Fibroblast of lung (primary cell): ENCODE measurements around the gene TSPAN18. TPM values are rescaled to one million over a fixed set of nuclear protein-coding genes. Genes with fewer than 3 reads are reported as not detected.

Experiments used
- DNase-seq, 2 donors: peaks; one replicate each; pipeline versions ENCODE4 v3.0.0 to v3.0.0-alpha.2; 2010; ENCODE audit warnings: low read depth in 2 of 2
- H2AFZ ChIP-seq: 2 replicates; pipeline ENCODE4 v1.5.1; 2012; ENCODE audit warnings: low read length, control low read depth, inconsistent platforms
- H3K27ac ChIP-seq: 2 replicates; pipeline ENCODE4 v1.5.1; 2011; ENCODE audit warnings: low read length, control low read depth; ENCODE audit not compliant: insufficient read depth
- H3K27me3 ChIP-seq: 2 replicates; pipeline ENCODE4 v1.5.1; 2011; ENCODE audit warnings: mild to moderate bottlenecking, low read length; ENCODE audit not compliant: control insufficient read depth, insufficient read depth
- H3K36me3 ChIP-seq: 2 replicates; pipeline ENCODE4 v1.5.1; 2011; ENCODE audit warnings: low read length; ENCODE audit not compliant: control insufficient read depth, insufficient read depth
- H3K4me1 ChIP-seq: 2 replicates; pipeline ENCODE4 v1.5.1; 2011; ENCODE audit warnings: low read length; ENCODE audit not compliant: control insufficient read depth, insufficient read depth; ENCODE audit errors: extremely low read depth
- H3K4me2 ChIP-seq: 2 replicates; pipeline ENCODE4 v1.5.1; 2011; ENCODE audit warnings: low read length, control low read depth; ENCODE audit not compliant: insufficient read depth; ENCODE audit errors: extremely low read depth
- H3K4me3 ChIP-seq, 4 experiments: fragments of 200-600 bp in 1 of 4; sonication (generic) in 1 of 4; replicated peaks in 1 of 4; 2 replicates each; pipeline ENCODE4 v1.5.1; 2011 to 2016; ENCODE audit warnings: low read length in 4 of 4, low read depth in 3 of 4, mild to moderate bottlenecking in 3 of 4, control low read depth in 2 of 4, inconsistent platforms in 1 of 4, mixed read lengths in 1 of 4; ENCODE audit not compliant: insufficient read depth in 1 of 4; ENCODE audit errors: control extremely low read depth in 1 of 4
- H3K79me2 ChIP-seq: 2 replicates; pipeline ENCODE4 v1.5.1; 2012; ENCODE audit warnings: mild to moderate bottlenecking, low read length, inconsistent platforms; ENCODE audit not compliant: control insufficient read depth, insufficient read depth
- H3K9ac ChIP-seq: 2 replicates; pipeline ENCODE4 v1.5.1; 2011; ENCODE audit warnings: mild to moderate bottlenecking, low read length, control low read depth; ENCODE audit not compliant: insufficient read depth
- H3K9me3 ChIP-seq: 2 replicates; pipeline ENCODE4 v1.5.1; 2012; ENCODE audit warnings: low read depth, low read length; ENCODE audit not compliant: control insufficient read depth, insufficient read depth
- H4K20me1 ChIP-seq: 2 replicates; pipeline ENCODE4 v1.5.1; 2011; ENCODE audit warnings: low read length; ENCODE audit not compliant: control insufficient read depth, insufficient read depth; ENCODE audit errors: extremely low read depth
- CTCF ChIP-seq, 2 donors: IDR thresholded peaks in 1 of 2; conservative IDR thresholded peaks in 1 of 2; 1 replicate in 1 of 2; 2 replicates in 1 of 2; pipeline ENCODE4 v1.5.1; 2011 to 2012; ENCODE audit warnings: low read length in 2 of 2, control low read depth in 1 of 2, inconsistent platforms in 1 of 2, low read depth in 1 of 2, mild to moderate bottlenecking in 1 of 2
- EZH2 ChIP-seq: IDR thresholded peaks from 2 replicates; pipeline ENCODE4 v1.5.1; 2012; ENCODE audit warnings: low read length, control low read depth, mild to moderate bottlenecking; ENCODE audit errors: missing control alignments
- polyA plus RNA-seq, 2 donors: library from polyadenylated mRNA; depleted of rRNA in 1 of 2; stranded (reverse) in 1 of 2; unstranded in 1 of 2; fragments of >200 nt; gene quantifications; 2 replicates each; pipeline ENCODE4 v1.2.1, GENCODE V29; 2011 to 2012; ENCODE audit warnings: missing spikeins in 1 of 2
- total RNA-seq: library from RNA; depleted of rRNA; stranded (reverse); fragments of >200 nt; gene quantifications from 2 replicates; pipeline ENCODE4 v1.2.1, GENCODE V29; 2014

The TSPAN18 gene
- total and polyA plus RNA-seq, 2 donors (not counting 1 experiment from before 2014, with no cell fraction given): 0.15 TPM; not detected in 1

DNA sequence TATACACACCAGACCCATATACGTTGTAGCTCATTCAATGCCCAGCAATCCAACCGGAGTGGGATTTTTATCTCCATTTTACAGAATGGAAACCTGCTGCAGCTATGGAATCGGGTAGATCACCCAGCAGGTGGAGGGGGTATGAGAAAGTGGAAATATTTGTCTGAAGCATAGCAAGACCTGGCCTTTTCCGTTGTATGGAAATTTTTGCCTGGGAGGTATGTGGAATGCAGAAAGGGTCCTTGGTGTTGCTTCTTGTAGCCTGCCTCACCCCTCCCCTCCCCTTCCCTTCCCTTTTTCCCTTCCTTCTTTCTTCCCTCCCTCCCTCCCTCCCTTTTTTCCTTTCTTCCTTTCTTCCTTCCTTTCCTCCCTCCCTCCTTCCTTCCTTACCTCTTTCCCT lies 15.2 kb downstream of the TSPAN18 start:
- no peak overlapping the region for H3K9ac ChIP-seq
- no peak overlapping the region for H3K4me2 ChIP-seq
- H2AFZ ChIP-seq: no peak overlapping the region
- H3K9me3 ChIP-seq: no peaks in the 10 kb centered on the region
- H3K36me3 ChIP-seq: no peaks in the 10 kb centered on the region
- peaks cover 22% of the 10 kb centered on the region for H3K27me3 ChIP-seq
- H3K4me1 ChIP-seq: no peaks in the 10 kb centered on the region
- H3K79me2 ChIP-seq: no peaks in the 10 kb centered on the region
- H3K4me3 ChIP-seq: no peak overlapping the region
- no peak overlapping the region for H3K27ac ChIP-seq
- no peaks in the 10 kb centered on the region for H4K20me1 ChIP-seq
- DNase-seq: no peak
- TF ChIP-seq CTCF (conservative IDR thresholded peaks at IDR 0.05 in 1 of 2, IDR thresholded peaks at IDR 0.05 in 1 of 2; ENCODE audit: low read depth in 1 of 2, low read length in 2 of 2) (no peak), EZH2 (no peak)

GRCh38 chr11:44742508-44743246 lies 15.9 kb downstream of the TSPAN18 start:
- Histone ChIP-seq H3K4me1 (no peaks in the 10 kb centered on the region), H3K36me3 (no peaks in the 10 kb centered on the region), H4K20me1 (no peaks in the 10 kb centered on the region), H3K27ac (no peak overlapping the region), H2AFZ (no peak overlapping the region), H3K4me2 (no peak overlapping the region), H3K79me2 (no peaks in the 10 kb centered on the region), H3K9me3 (no peaks in the 10 kb centered on the region), H3K9ac (no peak overlapping the region), H3K27me3 (peaks cover 20% of the 10 kb centered on the region), H3K4me3 (no peak overlapping the region)
- TF ChIP-seq EZH2: no peak
- no peak for TF ChIP-seq CTCF (conservative IDR thresholded peaks at IDR 0.05 in 1 of 2, IDR thresholded peaks at IDR 0.05 in 1 of 2; ENCODE audit: low read depth in 1 of 2, low read length in 2 of 2)
- no peak for DNase-seq

- Histone ChIP-seq H4K20me1 (no peaks in the 10 kb centered on the region), H3K27me3 (peaks cover 18% of the 10 kb centered on the region), H3K4me3 (no peak overlapping the region), H3K36me3 (no peaks in the 10 kb centered on the region), H3K9me3 (no peaks in the 10 kb centered on the region), H3K79me2 (no peaks in the 10 kb centered on the region), H3K4me1 (no peaks in the 10 kb centered on the region), H3K27ac (no peak overlapping the region), H3K4me2 (no peak overlapping the region), H2AFZ (no peak overlapping the region), H3K9ac (no peak overlapping the region)
- no peak for TF ChIP-seq CTCF (conservative IDR thresholded peaks at IDR 0.05 in 1 of 2, IDR thresholded peaks at IDR 0.05 in 1 of 2; ENCODE audit: low read depth in 1 of 2, low read length in 2 of 2)
- no peak for TF ChIP-seq EZH2
- DNase-seq: no peak
These were observed 16.6 kb downstream of the TSPAN18 start for GRCh38 chr11:44743326-44743725.
